Measurements from ENCODE around the gene LECT2.

- no peak for TF ChIP-seq CREB1 (CRISPR knock-in tag; IDR thresholded peaks at IDR 0.05; ENCODE audit: low read depth)
- TF ChIP-seq CTCF (conservative IDR thresholded peaks at IDR 0.05; ENCODE audit: low read depth in 2 of 2), result no peak
- no peak for TF ChIP-seq NANOG (IDR thresholded peaks at IDR 0.05; ENCODE audit: borderline replicate concordance)
- TF ChIP-seq POLR2AphosphoS5 (IDR thresholded peaks at IDR 0.05; ENCODE audit: low read depth), result no peak
- TF ChIP-seq EZH2 (IDR thresholded peaks at IDR 0.05; ENCODE audit: low read depth, unreplicated experiment), result no peak
- no peak for TF ChIP-seq EZH2phosphoT487 (IDR thresholded peaks at IDR 0.05; ENCODE audit: unreplicated experiment)
- TF ChIP-seq JUNB (IDR thresholded peaks at IDR 0.05; ENCODE audit: unreplicated experiment), result no peak
- TF ChIP-seq STAT1 (IDR thresholded peaks at IDR 0.05; ENCODE audit: unreplicated experiment), result no peak
- no peak for TF ChIP-seq REST (IDR thresholded peaks at IDR 0.05; ENCODE audit: unreplicated experiment)
- no peak for TF ChIP-seq ETS1 (IDR thresholded peaks at IDR 0.05)
Observed at GRCh38 chr5:135901633-135902032, 53.1 kb downstream of the LECT2 start.
